GM12872 (cell line): ENCODE measurements around the gene SYT13.

Experiments used
- CTCF ChIP-seq: IDR thresholded peaks from 3 replicates; pipeline ENCODE4 v1.5.1; 2011; ENCODE audit warnings: low read depth, mild to moderate bottlenecking, low read length, moderate library complexity; ENCODE audit not compliant: insufficient read depth

The SYT13 gene

GRCh38 chr11:45285250-45285828, 802 bp downstream of the SYT13 start:
- no peak for TF ChIP-seq CTCF

- TF ChIP-seq CTCF: no peak
These were observed 4.1 kb downstream of the SYT13 start for GRCh38 chr11:45282081-45282480.

- no peak for TF ChIP-seq CTCF
These were observed 5.7 kb downstream of the SYT13 start for GRCh38 chr11:45280449-45280848.

GRCh38 chr11:45279645-45280044, 6.5 kb downstream of the SYT13 start:
- TF ChIP-seq CTCF: no peak

GRCh38 chr11:45278714-45279113, 7.4 kb downstream of the SYT13 start:
- TF ChIP-seq CTCF: no peak

- TF ChIP-seq CTCF: no peak
These were observed 10.3 kb downstream of the SYT13 start for GRCh38 chr11:45275828-45276227.

GRCh38 chr11:45274206-45274605, 11.9 kb downstream of the SYT13 start:
- TF ChIP-seq CTCF: no peak
